Smooth muscle cell (in vitro differentiated cells): Measurements from ENCODE around the gene TMBIM1. TPM values are rescaled to one million over a fixed set of nuclear protein-coding genes. Genes with fewer than 3 reads are reported as not detected.

Source experiments
- DNase-seq: peaks from one replicate; lab custom pipeline; 2025; ENCODE audit not compliant: unreplicated experiment; lab: John Stamatoyannopoulos, UW
- H2AFZ ChIP-seq: fragments of 200-600 bp; sonication (generic); 2 replicates; pipeline ENCODE4 v1.6.0; 2016; ENCODE audit warnings: antibody characterized with exemption, low read depth, mild to moderate bottlenecking
- H3F3A ChIP-seq: fragments of 200-600 bp; sonication (generic); 2 replicates; pipeline ENCODE4 v1.6.0; 2017; ENCODE audit warnings: antibody characterized with exemption, low read depth
- H3K27ac ChIP-seq: fragments of 200-600 bp; sonication (generic); 2 replicates; pipeline ENCODE4 v1.5.1; 2016; ENCODE audit warnings: low read depth, mild to moderate bottlenecking
- H3K27me3 ChIP-seq: fragments of 200-600 bp; sonication (generic); 2 replicates; pipeline ENCODE4 v1.6.1; 2016; ENCODE audit warnings: low read depth, mild to moderate bottlenecking
- H3K36me3 ChIP-seq: fragments of 200-600 bp; sonication (generic); 2 replicates; pipeline ENCODE4 v1.5.1; 2016; ENCODE audit warnings: low read depth
- H3K4me1 ChIP-seq: fragments of 200-600 bp; sonication (generic); 2 replicates; pipeline ENCODE4 v1.5.1; 2016; ENCODE audit warnings: low read depth
- H3K4me2 ChIP-seq: fragments of 200-600 bp; sonication (generic); 2 replicates; pipeline ENCODE4 v1.6.0; 2016; ENCODE audit warnings: mild to moderate bottlenecking
- H3K4me3 ChIP-seq: fragments of 200-600 bp; sonication (generic); 2 replicates; pipeline ENCODE4 v1.5.1; 2016; ENCODE audit warnings: mild to moderate bottlenecking
- H3K79me2 ChIP-seq: fragments of 200-600 bp; sonication (generic); 2 replicates; pipeline ENCODE4 v1.6.0; 2016; ENCODE audit warnings: low read depth, mild to moderate bottlenecking
- H3K9ac ChIP-seq: fragments of 200-600 bp; sonication (generic); 2 replicates; pipeline ENCODE4 v1.6.0; 2016; ENCODE audit warnings: low read depth
- H3K9me3 ChIP-seq: fragments of 200-600 bp; sonication (generic); replicated peaks from 2 replicates; pipeline ENCODE4 v1.5.1; 2016; ENCODE audit warnings: low read depth
- H4K20me1 ChIP-seq: fragments of 200-600 bp; sonication (generic); 2 replicates; pipeline ENCODE4 v1.6.0; 2016; ENCODE audit warnings: low read depth
- CTCF ChIP-seq: fragments of 200-600 bp; sonication (generic); IDR thresholded peaks from 2 replicates; pipeline ENCODE4 v1.5.1; 2017; ENCODE audit warnings: borderline replicate concordance, mild to moderate bottlenecking, antibody characterized with exemption; ENCODE audit not compliant: insufficient read depth, poor library complexity, severe bottlenecking
- WGBS: methylation state at CpG from one replicate; pipeline ENCODE4 v1.1.7; 2016; ENCODE audit warnings: low lambda C conversion rate; 5-methylcytosine and 5-hydroxymethylcytosine counted together
- polyA plus RNA-seq: library from polyadenylated mRNA; unstranded; fragments of >200 nt; fragmentation: Nextera tagmentation; extraction: Ambion mirVana; gene quantifications from 2 replicates; pipeline ENCODE4 v1.2.1, GENCODE V29; 2016
- total RNA-seq: library from RNA; depleted of rRNA; stranded (reverse); fragments of >200 nt; gene quantifications from 2 replicates; pipeline ENCODE4 v1.2.3, GENCODE V29; 2014

Gene TMBIM1
- total and polyA plus RNA-seq, 2 experiments from 2014 or later = 109 to 121 TPM

DNA sequence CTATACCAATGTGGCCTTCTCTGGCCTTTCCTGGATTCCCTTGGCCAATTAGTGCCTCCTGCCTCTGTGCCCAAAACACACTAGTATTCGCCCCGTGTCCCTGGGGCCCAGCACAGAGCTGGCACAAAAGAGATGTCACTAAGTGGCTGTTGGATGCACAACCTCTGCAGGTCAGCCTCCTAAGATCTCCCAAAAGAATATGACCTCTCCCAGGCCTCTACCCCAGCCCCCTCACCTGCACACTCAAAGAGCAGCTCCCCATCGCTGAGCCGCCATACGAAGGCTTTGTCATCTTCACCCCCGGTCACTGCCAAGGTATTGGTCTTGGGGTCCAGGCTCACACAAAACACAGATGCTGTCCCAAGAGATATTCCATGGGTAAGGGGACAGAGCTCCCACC is 25.0 kb downstream of the TMBIM1 start:
- Histone ChIP-seq H3K4me1 (peaks cover 6% of the 10 kb centered on the region), H3F3A (no peaks in the 10 kb centered on the region), H3K27me3 (no peaks in the 10 kb centered on the region), H3K79me2 (peaks cover 33% of the 10 kb centered on the region), H3K4me2 (no peak overlapping the region), H3K27ac (no peak overlapping the region), H3K36me3 (no peaks in the 10 kb centered on the region), H3K9me3 (no peaks in the 10 kb centered on the region), H2AFZ (no peak overlapping the region), H3K4me3 (no peak overlapping the region), H4K20me1 (peaks cover 6% of the 10 kb centered on the region), H3K9ac (no peak overlapping the region)
- DNase-seq = no peak
- no peak for TF ChIP-seq CTCF
- 97% methylated on average over 6 of the region's 6 CpGs for WGBS

- Histone ChIP-seq H3K27ac (no peak overlapping the region), H4K20me1 (peaks cover 6% of the 10 kb centered on the region), H3K4me1 (peaks cover 6% of the 10 kb centered on the region), H3K36me3 (no peaks in the 10 kb centered on the region), H2AFZ (no peak overlapping the region), H3K79me2 (peaks cover 26% of the 10 kb centered on the region), H3K27me3 (no peaks in the 10 kb centered on the region), H3F3A (peaks cover under 1% of the 10 kb centered on the region), H3K9me3 (no peaks in the 10 kb centered on the region), H3K4me2 (no peak overlapping the region), H3K4me3 (no peak overlapping the region), H3K9ac (no peak overlapping the region)
- TF ChIP-seq CTCF = no peak
- no peak for DNase-seq
- WGBS = 97% methylated on average over 15 of the region's 15 CpGs
Observed at GRCh38 chr2:218266316-218266979, 25.9 kb downstream of the TMBIM1 start.

GRCh38 chr2:218265626-218266025 is 26.7 kb downstream of the TMBIM1 start:
- WGBS = 96% methylated on average over 8 of the region's 8 CpGs
- no peak for DNase-seq
- H3K9ac ChIP-seq = no peak overlapping the region

More at GRCh38 chr2:218265626-218266025, 26.7 kb downstream of the TMBIM1 start:
- Histone ChIP-seq H3K79me2 (peaks cover 22% of the 10 kb centered on the region), H3K4me2 (no peak overlapping the region), H3K27me3 (no peaks in the 10 kb centered on the region), H3K4me1 (peaks cover 10% of the 10 kb centered on the region), H2AFZ (no peak overlapping the region), H4K20me1 (peaks cover 6% of the 10 kb centered on the region), H3K27ac (no peak overlapping the region), H3F3A (peaks cover 9% of the 10 kb centered on the region), H3K36me3 (no peaks in the 10 kb centered on the region), H3K9me3 (no peaks in the 10 kb centered on the region), H3K4me3 (no peak overlapping the region)
- TF ChIP-seq CTCF = no peak
